Hematopoietic multipotent progenitor cell treated with erythropoietin and hydrocortisone succinate and interleukin-3 and kit ligand, for 15 days (in vitro differentiated cells): Measurements from ENCODE around the gene EFEMP2.
A peak's percentile ranks its signal among the peaks of the same experiment; 100 is the strongest.

ENCODE experiments used
- DNase-seq: peaks from one replicate; pipeline ENCODE4 v3.0.0-alpha.2; 2015; ENCODE audit warnings: low spot score

The EFEMP2 gene

GRCh38 chr11:65872586-65873317, at the start of gene EFEMP2:
Gene EFEMP2, minus strand, starts transcription at chr11:65872800. Its CDS starts 446 bp downstream, at chr11:65872354.
- DNase-seq, result no peak

- DNase-seq, result no peak
These were observed 49.3 kb upstream of the EFEMP2 start for GRCh38 chr11:65921876-65922275.

GRCh38 chr11:65921033-65921555, 48.5 kb upstream of the EFEMP2 start:
- DNase-seq, result no peak

GRCh38 chr11:65920372-65920802, 47.8 kb upstream of the EFEMP2 start:
- peak; percentile 56 for DNase-seq

- no peak for DNase-seq
These were observed 47.2 kb upstream of the EFEMP2 start for GRCh38 chr11:65919573-65920371.

- DNase-seq, result peak; percentile 99
These were observed 46.6 kb upstream of the EFEMP2 start, which contains the start of gene DRAP1 for GRCh38 chr11:65919141-65919572. Gene DRAP1, plus strand, starts transcription at chr11:65919426. Its CDS starts 76 bp downstream, at chr11:65919502.

GRCh38 chr11:65918211-65919140, 45.9 kb upstream of the EFEMP2 start, which contains the start of gene C11orf68:
Gene C11orf68, minus strand, starts transcription at chr11:65919062. Its CDS starts 31 bp downstream, at chr11:65919031.
- DNase-seq, result no peak

- no peak for DNase-seq
These were observed 45.0 kb upstream of the EFEMP2 start for GRCh38 chr11:65917434-65918210.

- no peak for DNase-seq
These were observed 44.5 kb upstream of the EFEMP2 start for GRCh38 chr11:65917077-65917433.

- no peak for DNase-seq
These were observed 43.8 kb upstream of the EFEMP2 start for GRCh38 chr11:65916391-65916790.

GRCh38 chr11:65915821-65916251, 43.2 kb upstream of the EFEMP2 start:
- DNase-seq, result peak; percentile 70

- DNase-seq, result no peak
These were observed 42.7 kb upstream of the EFEMP2 start for GRCh38 chr11:65915101-65915820.

GRCh38 chr11:65912845-65913244, 40.2 kb upstream of the EFEMP2 start:
- no peak for DNase-seq

- no peak for DNase-seq
These were observed 39.3 kb upstream of the EFEMP2 start for GRCh38 chr11:65911682-65912568.

- DNase-seq, result no peak
These were observed 35.3 kb upstream of the EFEMP2 start for GRCh38 chr11:65907878-65908277.

- DNase-seq, result peak; percentile 85
These were observed 34.0 kb upstream of the EFEMP2 start for GRCh38 chr11:65906602-65907001.

GRCh38 chr11:65903715-65904114, 31.1 kb upstream of the EFEMP2 start:
- no peak for DNase-seq

GRCh38 chr11:65903068-65903481, 30.5 kb upstream of the EFEMP2 start:
- no peak for DNase-seq

GRCh38 chr11:65900899-65901180, 28.2 kb upstream of the EFEMP2 start:
- DNase-seq, result no peak
